HEK293 (cell line): ENCODE data around the gene POLR3E.

Experiments
- CTCF ChIP-seq: fragments of 450-650 bp; formaldehyde crosslinking; IDR thresholded peaks from 2 replicates; pipeline ENCODE4 v1.5.1; 2016; ENCODE audit warnings: missing biosample characterization, missing genetic modification characterization
- ELK4 ChIP-seq: IDR thresholded peaks from 2 replicates; pipeline ENCODE4 v1.6.1; 2011; ENCODE audit warnings: mild to moderate bottlenecking, low read depth, low read length, borderline replicate concordance
- SCRT2 ChIP-seq: fragments of 450-650 bp; formaldehyde crosslinking; IDR thresholded peaks from 2 replicates; pipeline ENCODE4 v1.5.1; 2016; ENCODE audit warnings: missing biosample characterization, missing genetic modification characterization

GRCh38 chr16:22323959-22324786 is 27.0 kb downstream of the POLR3E start:
- no peak for TF ChIP-seq CTCF
- TF ChIP-seq ELK4: no peak
- no peak for TF ChIP-seq SCRT2
